GM23338 (cell line): ENCODE data around the gene OGT.

Experiments used
- EZH2 ChIP-seq: fragments of 200-600 bp; sonication (generic); IDR thresholded peaks from one replicate; pipeline ENCODE4 v1.8.0; 2017; ENCODE audit warnings: antibody characterized with exemption, mild to moderate bottlenecking, low read depth; ENCODE audit not compliant: unreplicated experiment
- EZH2phosphoT487 ChIP-seq: fragments of 200-600 bp; sonication (generic); IDR thresholded peaks from one replicate; pipeline ENCODE4 v1.8.1; 2018; ENCODE audit warnings: antibody characterized with exemption; ENCODE audit not compliant: unreplicated experiment

GRCh38 chrX:71533516-71533850 is 579 bp downstream of the OGT start:
- no peak for TF ChIP-seq EZH2
- no peak for TF ChIP-seq EZH2phosphoT487
